ENCODE measurements around the gene WNT7B. TPM values are rescaled to one million over a fixed set of nuclear protein-coding genes. Genes with fewer than 3 reads are reported as not detected.

Gene WNT7B
- total RNA-seq, 1 donor from 2014 or later, result 0.15 TPM

DNA sequence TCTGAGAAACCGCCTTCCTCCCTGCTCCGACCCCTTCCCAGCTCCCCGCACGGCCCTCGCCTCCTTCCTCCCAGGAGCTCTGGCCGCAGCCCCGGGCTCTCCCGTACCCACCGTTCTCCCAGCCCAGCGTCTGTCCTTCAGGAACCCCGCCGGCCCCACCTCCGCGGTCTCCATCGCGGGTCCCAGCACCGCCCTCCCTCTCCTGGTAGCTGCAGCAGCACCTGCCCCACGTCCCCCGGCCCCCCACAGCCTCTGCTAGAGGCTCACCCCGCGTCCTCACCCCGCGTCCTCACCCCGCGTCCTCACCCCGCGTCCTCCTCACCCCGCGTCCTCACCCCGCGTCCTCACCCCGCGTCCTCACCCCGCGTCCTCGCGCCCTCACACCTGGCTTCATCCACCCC is 85.9 kb downstream of the WNT7B start:
- no peak overlapping the region for H3K4me3 Mint-ChIP-seq (ENCODE audit: unreplicated experiment)
- H3K36me3 Mint-ChIP-seq (ENCODE audit: low read depth), result no peaks in the 10 kb centered on the region
- no peaks in the 10 kb centered on the region for H3K9me3 Mint-ChIP-seq (ENCODE audit: low read depth)
- TF ChIP-seq, protein P1, sequence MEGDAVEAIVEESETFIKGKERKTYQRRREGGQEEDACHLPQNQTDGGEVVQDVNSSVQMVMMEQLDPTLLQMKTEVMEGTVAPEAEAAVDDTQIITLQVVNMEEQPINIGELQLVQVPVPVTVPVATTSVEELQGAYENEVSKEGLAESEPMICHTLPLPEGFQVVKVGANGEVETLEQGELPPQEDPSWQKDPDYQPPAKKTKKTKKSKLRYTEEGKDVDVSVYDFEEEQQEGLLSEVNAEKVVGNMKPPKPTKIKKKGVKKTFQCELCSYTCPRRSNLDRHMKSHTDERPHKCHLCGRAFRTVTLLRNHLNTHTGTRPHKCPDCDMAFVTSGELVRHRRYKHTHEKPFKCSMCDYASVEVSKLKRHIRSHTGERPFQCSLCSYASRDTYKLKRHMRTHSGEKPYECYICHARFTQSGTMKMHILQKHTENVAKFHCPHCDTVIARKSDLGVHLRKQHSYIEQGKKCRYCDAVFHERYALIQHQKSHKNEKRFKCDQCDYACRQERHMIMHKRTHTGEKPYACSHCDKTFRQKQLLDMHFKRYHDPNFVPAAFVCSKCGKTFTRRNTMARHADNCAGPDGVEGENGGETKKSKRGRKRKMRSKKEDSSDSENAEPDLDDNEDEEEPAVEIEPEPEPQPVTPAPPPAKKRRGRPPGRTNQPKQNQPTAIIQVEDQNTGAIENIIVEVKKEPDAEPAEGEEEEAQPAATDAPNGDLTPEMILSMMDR (IDR thresholded peaks at IDR 0.05), result no peak
- peaks cover 11% of the 10 kb centered on the region for H3K27me3 Mint-ChIP-seq (ENCODE audit: low read depth)
- H3K27ac Mint-ChIP-seq (ENCODE audit: unreplicated experiment), result no peak overlapping the region
- DNase-seq (ENCODE audit: low spot score), result peak; percentile 94
- no peaks in the 10 kb centered on the region for H3K4me1 Mint-ChIP-seq (ENCODE audit: low read depth)

DNA sequence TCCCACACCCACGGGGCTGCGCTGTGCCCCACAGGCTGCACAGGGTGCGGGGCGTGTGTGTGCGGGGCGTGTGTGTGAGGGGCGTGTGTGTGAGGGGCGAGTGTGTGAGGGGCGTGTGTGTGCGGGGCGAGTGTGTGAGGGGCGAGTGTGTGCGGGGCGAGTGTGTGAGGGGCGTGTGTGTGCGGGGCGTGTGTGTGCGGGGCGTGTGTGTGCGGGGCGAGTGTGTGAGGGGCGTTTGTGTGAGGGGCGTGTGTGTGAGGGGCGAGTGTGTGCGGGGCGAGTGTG is 86.7 kb downstream of the WNT7B start:
- H3K9me3 Mint-ChIP-seq (ENCODE audit: low read depth), result no peaks in the 10 kb centered on the region
- H3K4me1 Mint-ChIP-seq (ENCODE audit: low read depth), result no peaks in the 10 kb centered on the region
- TF ChIP-seq, protein P1 (IDR thresholded peaks at IDR 0.05), result no peak
- H3K4me3 Mint-ChIP-seq (ENCODE audit: unreplicated experiment), result no peak overlapping the region
- H3K27me3 Mint-ChIP-seq (ENCODE audit: low read depth), result peaks cover 11% of the 10 kb centered on the region
- H3K36me3 Mint-ChIP-seq (ENCODE audit: low read depth), result no peaks in the 10 kb centered on the region
- H3K27ac Mint-ChIP-seq (ENCODE audit: unreplicated experiment), result no peak overlapping the region
- DNase-seq (ENCODE audit: low spot score), result no peak

DNA sequence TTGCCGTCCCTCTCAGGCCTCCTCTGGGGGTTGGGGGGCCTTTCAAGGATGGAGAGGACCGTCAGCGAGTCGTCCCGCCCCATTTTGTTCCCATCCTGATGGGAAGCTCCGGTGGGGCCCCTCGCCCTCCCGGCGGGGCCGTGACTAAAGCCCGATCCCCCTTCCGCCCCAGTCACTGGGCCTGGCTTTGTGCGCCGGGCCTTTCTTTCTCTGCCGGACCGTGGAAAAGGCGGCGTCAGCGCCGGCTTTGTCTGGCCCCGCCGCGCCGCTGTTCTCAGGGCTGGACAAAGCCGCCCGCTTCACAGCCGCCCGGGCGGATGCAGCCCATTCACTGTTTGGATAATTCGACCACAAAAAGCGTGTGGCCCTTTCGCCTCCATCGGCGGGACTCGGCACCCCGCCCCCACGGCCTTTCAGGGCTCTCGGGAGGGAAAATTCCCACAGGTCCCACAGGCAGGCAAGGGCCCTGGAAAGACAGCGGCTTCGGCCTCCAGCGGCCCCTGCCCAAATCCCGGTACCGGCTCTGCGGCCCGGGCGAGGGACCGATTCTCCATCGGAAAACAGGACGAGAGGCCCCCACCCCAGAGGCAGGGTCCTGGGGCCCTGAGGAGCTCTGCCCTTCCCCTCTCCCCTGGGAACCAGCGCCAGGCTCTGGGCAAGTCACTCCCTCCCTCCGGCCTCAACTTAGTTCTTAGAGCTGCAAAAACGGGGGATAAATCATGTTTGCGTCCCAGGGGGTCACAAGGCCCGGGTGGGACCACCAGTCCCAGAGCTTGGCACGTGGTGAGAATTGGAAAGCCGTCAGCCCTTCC is 87.2 kb downstream of the WNT7B start:
- Mint-ChIP-seq H3K27me3 (ENCODE audit: low read depth) (peaks cover 11% of the 10 kb centered on the region), H3K4me1 (ENCODE audit: low read depth) (no peaks in the 10 kb centered on the region), H3K36me3 (ENCODE audit: low read depth) (no peaks in the 10 kb centered on the region), H3K4me3 (ENCODE audit: unreplicated experiment) (no peak overlapping the region), H3K27ac (ENCODE audit: unreplicated experiment) (no peak overlapping the region), H3K9me3 (ENCODE audit: low read depth) (no peaks in the 10 kb centered on the region)
- TF ChIP-seq, protein P1 (IDR thresholded peaks at IDR 0.05), result no peak
- DNase-seq (ENCODE audit: low spot score), result peak; percentile 81

DNA sequence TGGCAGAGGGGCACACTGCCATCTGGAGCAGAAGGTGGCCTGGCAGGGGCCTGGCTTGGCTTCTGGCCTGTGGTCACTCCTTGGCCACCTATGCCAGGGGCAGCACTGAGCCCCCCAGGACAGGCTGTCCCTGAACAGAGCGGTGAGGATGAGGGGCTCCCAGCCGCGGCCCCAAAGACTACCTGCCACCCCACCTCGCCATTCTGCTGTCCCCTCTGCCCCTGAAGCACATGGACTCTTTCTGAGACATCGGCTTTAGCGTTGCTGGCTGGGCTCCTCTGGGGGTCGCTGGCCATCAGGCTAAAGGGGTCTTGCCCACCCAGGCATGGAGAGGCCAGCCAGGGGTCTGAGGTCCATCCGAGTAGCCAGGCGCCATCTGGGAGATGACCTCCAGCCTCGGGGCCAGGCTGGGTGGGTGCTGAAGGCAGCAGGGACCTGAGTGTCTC is 87.8 kb downstream of the WNT7B start:
- Mint-ChIP-seq H3K4me3 (ENCODE audit: unreplicated experiment) (no peak overlapping the region), H3K27ac (ENCODE audit: unreplicated experiment) (no peak overlapping the region), H3K4me1 (ENCODE audit: low read depth) (no peaks in the 10 kb centered on the region), H3K36me3 (ENCODE audit: low read depth) (no peaks in the 10 kb centered on the region), H3K9me3 (ENCODE audit: low read depth) (no peaks in the 10 kb centered on the region), H3K27me3 (ENCODE audit: low read depth) (peaks cover 10% of the 10 kb centered on the region)
- TF ChIP-seq, protein P1 (IDR thresholded peaks at IDR 0.05), result no peak
- DNase-seq (ENCODE audit: low spot score), result peak; percentile 84

DNA sequence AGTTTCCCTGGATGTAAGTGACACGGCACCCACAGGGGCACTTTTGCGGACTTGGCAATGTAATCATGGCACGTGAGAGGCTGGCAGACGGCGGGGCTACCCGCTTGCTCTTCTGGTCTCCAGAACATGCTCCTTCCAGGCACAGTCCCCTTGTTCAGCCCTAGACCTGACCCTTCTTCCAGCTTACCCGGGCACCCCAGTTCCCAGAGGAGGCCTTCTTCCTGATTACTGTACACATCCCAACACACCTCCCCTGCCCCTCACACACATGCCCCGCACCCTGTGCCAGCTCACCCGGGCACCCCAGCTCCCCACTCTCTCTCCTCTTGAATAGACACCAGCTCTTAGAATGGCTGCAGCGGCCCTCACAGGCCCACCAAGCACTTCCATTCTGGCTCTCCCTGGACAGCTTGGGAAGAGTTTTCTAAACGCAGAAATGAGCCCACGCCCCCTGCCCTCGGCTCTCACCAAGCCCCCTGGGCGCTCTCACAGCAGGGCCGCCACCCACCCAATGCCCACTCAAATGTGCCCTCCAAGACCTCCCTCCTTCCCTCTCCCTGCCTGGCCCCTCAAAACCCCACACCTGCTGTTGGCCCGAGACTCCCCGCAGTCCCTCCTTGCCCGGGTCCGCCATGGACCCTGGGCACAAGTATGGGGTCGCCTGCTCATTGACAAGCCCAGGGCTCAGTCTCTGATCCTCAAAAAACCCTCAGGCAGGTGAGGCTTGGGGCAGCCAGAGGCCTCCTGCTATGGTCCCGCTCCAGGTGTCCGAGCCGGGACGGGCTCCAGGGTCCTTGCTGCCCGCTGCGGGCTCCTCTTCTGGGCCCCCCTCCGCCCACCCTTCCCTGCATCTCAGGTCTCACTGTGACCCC is 88.5 kb downstream of the WNT7B start:
- H3K36me3 Mint-ChIP-seq (ENCODE audit: low read depth), result no peaks in the 10 kb centered on the region
- TF ChIP-seq, protein P1 (IDR thresholded peaks at IDR 0.05), result no peak
- H3K4me1 Mint-ChIP-seq (ENCODE audit: low read depth), result no peaks in the 10 kb centered on the region
- DNase-seq (ENCODE audit: low spot score), result peak; percentile 76
- peaks cover 9% of the 10 kb centered on the region for H3K27me3 Mint-ChIP-seq (ENCODE audit: low read depth)
- no peaks in the 10 kb centered on the region for H3K9me3 Mint-ChIP-seq (ENCODE audit: low read depth)
- no peak overlapping the region for H3K27ac Mint-ChIP-seq (ENCODE audit: unreplicated experiment)
- no peak overlapping the region for H3K4me3 Mint-ChIP-seq (ENCODE audit: unreplicated experiment)
